HEK293 (cell line): ENCODE results near the gene HLA-DMA.
A peak's percentile ranks its signal among the peaks of the same experiment; 100 is the strongest.

Experiments
- CTCF ChIA-PET: fragments of 350-600 bp; formaldehyde crosslinking; extraction: SDS; loops from one replicate; lab custom pipeline; 2021; ENCODE audit warnings: antibody characterized with exemption; lab: Yijun Ruan, JAX
- POLR2A ChIA-PET: fragments of 300-600 bp; formaldehyde crosslinking; extraction: SDS; loops from one replicate; lab custom pipeline; 2020; ENCODE audit warnings: antibody characterized with exemption, inconsistent platforms; lab: Yijun Ruan, JAX
- H3K27ac ChIP-seq: fragments of 200-500 bp; sonication (Bioruptor generic); 2 replicates; pipeline ENCODE4 v1.5.1; 2014; ENCODE audit warnings: low read depth, low read length, control low read depth, inconsistent platforms; ENCODE audit errors: extremely low read depth
- H3K36me3 ChIP-seq, 2 experiments: fragments of 200-500 bp in 1 of 2; sonication (Bioruptor generic) in 1 of 2; 1 replicate in 1 of 2; 2 replicates in 1 of 2; pipeline ENCODE4 v1.5.1; 2014 to 2017; ENCODE audit warnings: inconsistent platforms in 2 of 2, low read length in 2 of 2; ENCODE audit not compliant: control insufficient read depth in 2 of 2, insufficient read depth in 1 of 2
- H3K4me1 ChIP-seq: fragments of 200-500 bp; sonication (Bioruptor generic); 2 replicates; pipeline ENCODE4 v1.5.1; 2014; ENCODE audit warnings: mild to moderate bottlenecking, low read length, inconsistent platforms; ENCODE audit not compliant: control insufficient read depth, insufficient read depth
- H3K4me3 ChIP-seq: 2 replicates; pipeline ENCODE4 v1.5.1; 2011; ENCODE audit warnings: low read depth, mild to moderate bottlenecking, control low read depth, low read length, moderate library complexity
- H3K9me3 ChIP-seq: fragments of 200-500 bp; sonication (Bioruptor generic); 2 replicates; pipeline ENCODE4 v1.5.1; 2014; ENCODE audit warnings: low read depth, low read length, inconsistent platforms; ENCODE audit not compliant: control insufficient read depth, insufficient read depth
- GLI2 ChIP-seq: fragments of 450-650 bp; formaldehyde crosslinking; IDR thresholded peaks from 2 replicates; pipeline ENCODE4; 2017; ENCODE audit warnings: missing biosample characterization, missing genetic modification characterization, low read depth, borderline replicate concordance
- GLIS1 ChIP-seq: fragments of 450-650 bp; formaldehyde crosslinking; IDR thresholded peaks from 2 replicates; pipeline ENCODE4 v1.5.1; 2016; ENCODE audit warnings: missing biosample characterization, missing genetic modification characterization
- GLIS2 ChIP-seq: fragments of 450-650 bp; formaldehyde crosslinking; IDR thresholded peaks from 2 replicates; pipeline ENCODE4 v1.5.1; 2016; ENCODE audit warnings: missing biosample characterization, missing genetic modification characterization
- HIC1 ChIP-seq: fragments of 450-650 bp; formaldehyde crosslinking; IDR thresholded peaks from 2 replicates; pipeline ENCODE4 v1.5.1; 2016; ENCODE audit warnings: missing biosample characterization, missing genetic modification characterization
- HOXC10 ChIP-seq: sonication (generic); formaldehyde crosslinking; IDR thresholded peaks from 2 replicates; pipeline ENCODE4 v1.8.1; 2023; ENCODE audit warnings: mild to moderate bottlenecking, missing genetic modification reagents
- IKZF3 ChIP-seq: fragments of 450-650 bp; IDR thresholded peaks from 2 replicates; pipeline ENCODE4 v1.5.0; 2018; ENCODE audit warnings: missing biosample characterization, mild to moderate bottlenecking, missing genetic modification characterization, moderate library complexity
- PRDM2 ChIP-seq: fragments of 450-650 bp; formaldehyde crosslinking; IDR thresholded peaks from 2 replicates; pipeline ENCODE4 v1.5.1; 2016; ENCODE audit warnings: missing biosample characterization, missing genetic modification characterization, borderline replicate concordance
- SALL2 ChIP-seq: fragments of 450-650 bp; formaldehyde crosslinking; IDR thresholded peaks from 2 replicates; pipeline ENCODE4 v1.5.0; 2017; ENCODE audit warnings: missing biosample characterization, mild to moderate bottlenecking, missing genetic modification characterization, borderline replicate concordance
- SCRT1 ChIP-seq: fragments of 450-650 bp; formaldehyde crosslinking; IDR thresholded peaks from 2 replicates; pipeline ENCODE4 v1.5.1; 2016; ENCODE audit warnings: missing biosample characterization, missing genetic modification characterization, borderline replicate concordance
- SP2 ChIP-seq: fragments of 450-650 bp; formaldehyde crosslinking; IDR thresholded peaks from 2 replicates; pipeline ENCODE4 v1.5.1; 2016; ENCODE audit warnings: missing biosample characterization, missing genetic modification characterization
- YY1 ChIP-seq: fragments of 450-650 bp; formaldehyde crosslinking; IDR thresholded peaks from 2 replicates; pipeline ENCODE4 v1.5.1; 2018; ENCODE audit warnings: missing biosample characterization, missing genetic modification characterization
- ZBTB8A ChIP-seq: fragments of 450-650 bp; formaldehyde crosslinking; IDR thresholded peaks from 2 replicates; pipeline ENCODE4 v1.5.1; 2016; ENCODE audit warnings: missing biosample characterization, missing genetic modification characterization
- ZIC2 ChIP-seq: fragments of 450-650 bp; formaldehyde crosslinking; IDR thresholded peaks from 2 replicates; pipeline ENCODE4 v1.5.1; 2016; ENCODE audit warnings: missing biosample characterization, missing genetic modification characterization
- ZNF138 ChIP-seq: fragments of 450-650 bp; formaldehyde crosslinking; IDR thresholded peaks from 2 replicates; pipeline ENCODE4 v1.5.1; 2016; ENCODE audit warnings: missing biosample characterization, missing genetic modification characterization, borderline replicate concordance
- ZNF274 ChIP-seq, 2 experiments: fragments of 200-500 bp in 1 of 2; fragments of 450-650 bp in 1 of 2; sonication (Bioruptor generic) in 1 of 2; formaldehyde crosslinking in 1 of 2; IDR thresholded peaks; 2 replicates each; pipeline versions ENCODE4 v1.5.1 to v1.6.1; 2014 to 2016; ENCODE audit warnings: borderline replicate concordance in 1 of 2, inconsistent platforms in 1 of 2, low read length in 1 of 2, missing biosample characterization in 1 of 2, missing genetic modification characterization in 1 of 2
- ZNF391 ChIP-seq: fragments of 450-650 bp; formaldehyde crosslinking; IDR thresholded peaks from 2 replicates; pipeline ENCODE4 v1.5.1; 2016; ENCODE audit warnings: low read depth, missing biosample characterization, missing genetic modification characterization, borderline replicate concordance
- ZNF776 ChIP-seq: fragments of 450-650 bp; formaldehyde crosslinking; IDR thresholded peaks from 2 replicates; pipeline ENCODE4 v1.5.0; 2017; ENCODE audit warnings: missing biosample characterization, missing genetic modification characterization, borderline replicate concordance
- TF ChIP-seq, protein P1 (sequence below): fragments of 450-650 bp; IDR thresholded peaks from 2 replicates; pipeline ENCODE4 v1.5.1; 2018; ENCODE audit warnings: missing biosample characterization, missing genetic modification characterization
- TF ChIP-seq, protein P2 (sequence below): fragments of 450-650 bp; formaldehyde crosslinking; IDR thresholded peaks from 2 replicates; pipeline ENCODE4; 2016; ENCODE audit warnings: missing biosample characterization, missing genetic modification characterization
- TF ChIP-seq, protein P3 (sequence below): sonication (generic); formaldehyde crosslinking; IDR thresholded peaks from 2 replicates; pipeline ENCODE4 v1.8.1; 2022; ENCODE audit warnings: mild to moderate bottlenecking, moderate library complexity, missing genetic modification reagents

The HLA-DMA gene

GRCh38 chr6:32968867-32969684 is 16.2 kb upstream of the HLA-DMA start (continued):
- TF ChIP-seq, protein P1, sequence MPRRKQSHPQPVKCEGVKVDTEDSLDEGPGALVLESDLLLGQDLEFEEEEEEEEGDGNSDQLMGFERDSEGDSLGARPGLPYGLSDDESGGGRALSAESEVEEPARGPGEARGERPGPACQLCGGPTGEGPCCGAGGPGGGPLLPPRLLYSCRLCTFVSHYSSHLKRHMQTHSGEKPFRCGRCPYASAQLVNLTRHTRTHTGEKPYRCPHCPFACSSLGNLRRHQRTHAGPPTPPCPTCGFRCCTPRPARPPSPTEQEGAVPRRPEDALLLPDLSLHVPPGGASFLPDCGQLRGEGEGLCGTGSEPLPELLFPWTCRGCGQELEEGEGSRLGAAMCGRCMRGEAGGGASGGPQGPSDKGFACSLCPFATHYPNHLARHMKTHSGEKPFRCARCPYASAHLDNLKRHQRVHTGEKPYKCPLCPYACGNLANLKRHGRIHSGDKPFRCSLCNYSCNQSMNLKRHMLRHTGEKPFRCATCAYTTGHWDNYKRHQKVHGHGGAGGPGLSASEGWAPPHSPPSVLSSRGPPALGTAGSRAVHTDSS (tag by site-specific recombination) = no peak
- TF ChIP-seq ZIC2 (peak; percentile 95), SP2 (0 out of 2 replicates have a peak, but pooled peaks have one; percentile 3)

DNA sequence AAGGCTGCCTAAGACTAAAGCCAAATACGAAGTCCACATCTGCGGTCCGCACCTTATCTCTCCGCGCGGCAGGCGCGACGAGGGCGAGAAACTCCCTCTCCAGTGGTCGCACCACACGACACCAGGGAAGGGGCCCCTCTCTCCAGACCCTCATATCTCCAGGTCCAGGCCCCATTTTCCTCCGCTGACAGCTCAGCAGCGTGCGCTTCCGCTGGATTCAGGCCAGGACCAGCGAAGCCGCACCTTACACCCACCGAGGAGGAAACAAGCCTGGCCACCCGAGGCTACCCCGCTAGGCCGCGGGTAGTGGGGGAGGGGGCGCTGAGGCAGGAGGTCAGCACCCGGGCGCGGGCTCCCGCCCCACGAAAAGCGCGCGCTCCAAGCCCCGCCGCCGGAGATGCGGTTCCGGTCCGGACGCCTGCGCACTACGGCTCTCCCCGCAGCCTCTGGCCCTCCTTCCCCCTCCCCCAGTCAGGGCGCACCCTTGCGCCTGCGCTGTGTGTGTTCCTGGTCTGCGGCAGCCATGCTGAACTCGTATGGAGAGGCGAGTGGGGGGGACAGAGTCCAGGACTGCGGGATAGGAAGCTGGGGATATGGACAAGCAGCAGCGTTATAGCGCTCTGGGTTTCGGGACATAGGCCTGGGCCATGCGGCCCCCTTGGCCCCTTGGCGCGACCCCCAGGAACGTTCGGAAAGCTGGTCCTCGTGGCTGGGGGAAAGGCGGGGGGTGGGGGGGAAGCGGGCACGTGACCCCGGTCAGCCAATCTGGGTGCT is 15.4 kb upstream of the HLA-DMA start, which contains the start of gene BRD2:
BRD2 (plus strand) TSS at position 502 of the 774 bp plus-strand sequence. CDS start 4,305 bp downstream, outside the sequence.
- Histone ChIP-seq H3K9me3 (no peaks in the 10 kb centered on the region), H3K27ac (peak within 1 kb of the TSS; percentile 99), H3K4me1 (peaks cover 11% of the 10 kb centered on the region), H3K36me3 (peaks cover 2 to 24% of the 10 kb centered on the region in 2 experiments; a peak in 2 of 3 replicates), H3K4me3 (peak within 1 kb of the TSS; percentile 85)
- ChIA-PET CTCF (interaction anchor here (0.6 to 18.0 kb wide), 20 partner anchors 9 to 180 kb away, joined by 3 to 344 read pairs (median 5); partner anchors contain the start of genes HLA-DMA, PSMB9, TAP1 and TAP2), POLR2A (interaction anchor here (0.5 to 11.3 kb wide), 13 partner anchors 9 to 1134 kb away, joined by 3 to 405 read pairs (median 9); partner anchors contain the start of genes HLA-DMA and HLA-DMB)
- TF ChIP-seq IKZF3 = no peak; the same call in 1 of the 2 replicates
- no peak for TF ChIP-seq SALL2 (tag by site-specific recombination)
- no peak for TF ChIP-seq ZNF138
- TF ChIP-seq ZNF274 (IDR thresholded peaks at IDR 0.05; ENCODE audit: low read length) = no peak
- TF ChIP-seq ZNF274 (tag by site-specific recombination; IDR thresholded peaks at IDR 0.05; ENCODE audit: borderline replicate concordance) = no peak
- TF ChIP-seq PRDM2 (tag by site-specific recombination) = no peak
- TF ChIP-seq HOXC10 (CRISPR knock-in tag) = no peak
- TF ChIP-seq HIC1 (tag by site-specific recombination) = peak; percentile 86; the same call in 1 of the 2 replicates
- TF ChIP-seq SCRT1 (tag by site-specific recombination) = no peak
- TF ChIP-seq GLIS1 (tag by site-specific recombination) = peak; percentile 70
- no peak for TF ChIP-seq ZNF776 (tag by site-specific recombination)
- TF ChIP-seq YY1 (tag by site-specific recombination) = peak; percentile 72
- TF ChIP-seq, protein P2, sequence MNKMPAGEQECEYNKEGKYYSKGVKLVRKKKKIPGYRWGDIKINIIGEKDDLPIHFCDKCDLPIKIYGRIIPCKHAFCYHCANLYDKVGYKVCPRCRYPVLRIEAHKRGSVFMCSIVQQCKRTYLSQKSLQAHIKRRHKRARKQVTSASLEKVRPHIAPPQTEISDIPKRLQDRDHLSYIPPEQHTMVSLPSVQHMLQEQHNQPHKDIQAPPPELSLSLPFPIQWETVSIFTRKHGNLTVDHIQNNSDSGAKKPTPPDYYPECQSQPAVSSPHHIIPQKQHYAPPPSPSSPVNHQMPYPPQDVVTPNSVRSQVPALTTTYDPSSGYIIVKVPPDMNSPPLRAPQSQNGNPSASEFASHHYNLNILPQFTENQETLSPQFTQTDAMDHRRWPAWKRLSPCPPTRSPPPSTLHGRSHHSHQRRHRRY (tag by site-specific recombination) = peak; percentile 81; the same call in 1 of the 2 replicates
- TF ChIP-seq ZBTB8A (tag by site-specific recombination) = peak; percentile 79
- peak; percentile 93 for TF ChIP-seq GLIS2 (tag by site-specific recombination)
- TF ChIP-seq GLI2 = no peak
- peak; percentile 58; the same call in 1 of the 2 replicates for TF ChIP-seq ZNF391 (tag by site-specific recombination)
- TF ChIP-seq, protein P3, sequence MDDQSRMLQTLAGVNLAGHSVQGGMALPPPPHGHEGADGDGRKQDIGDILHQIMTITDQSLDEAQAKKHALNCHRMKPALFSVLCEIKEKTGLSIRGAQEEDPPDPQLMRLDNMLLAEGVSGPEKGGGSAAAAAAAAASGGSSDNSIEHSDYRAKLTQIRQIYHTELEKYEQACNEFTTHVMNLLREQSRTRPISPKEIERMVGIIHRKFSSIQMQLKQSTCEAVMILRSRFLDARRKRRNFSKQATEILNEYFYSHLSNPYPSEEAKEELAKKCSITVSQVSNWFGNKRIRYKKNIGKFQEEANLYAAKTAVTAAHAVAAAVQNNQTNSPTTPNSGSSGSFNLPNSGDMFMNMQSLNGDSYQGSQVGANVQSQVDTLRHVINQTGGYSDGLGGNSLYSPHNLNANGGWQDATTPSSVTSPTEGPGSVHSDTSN = no peak; the same call in 1 of the 2 replicates
